C4-2B (cell line): ENCODE results near the gene IGF2BP1.
"Not testable (repeated sequence)": the region's sequence is repeated elsewhere in the genome, so short reads cannot be mapped to it uniquely, and the experiment has no call there.

ENCODE experiments used
- H3K27ac ChIP-seq: fragments of 450-650 bp; 2 replicates; pipeline ENCODE4 v1.5.1; 2017
- CTCF ChIP-seq: fragments of 450-650 bp; conservative IDR thresholded peaks from 2 replicates; pipeline ENCODE4 v1.5.1; 2017; ENCODE audit warnings: mild to moderate bottlenecking
- ZFX ChIP-seq: fragments of 450-650 bp; IDR thresholded peaks from 2 replicates; pipeline ENCODE4 v1.6.1; 2017

Gene IGF2BP1

GRCh38 chr17:49082231-49082630, 85.0 kb downstream of the IGF2BP1 start:
- H3K27ac ChIP-seq, result no peak overlapping the region
- no peak for TF ChIP-seq ZFX
- no peak for TF ChIP-seq CTCF

GRCh38 chr17:49085046-49085445, 87.9 kb downstream of the IGF2BP1 start:
- not testable (repeated sequence) for H3K27ac ChIP-seq

GRCh38 chr17:49085565-49086315, 88.6 kb downstream of the IGF2BP1 start:
- no peak overlapping the region for H3K27ac ChIP-seq
- TF ChIP-seq ZFX, result no peak
- no peak for TF ChIP-seq CTCF

GRCh38 chr17:49086316-49086605, 89.1 kb downstream of the IGF2BP1 start:
- no peak for TF ChIP-seq ZFX
- no peak for TF ChIP-seq CTCF
- no peak overlapping the region for H3K27ac ChIP-seq

GRCh38 chr17:49086649-49087048, 89.5 kb downstream of the IGF2BP1 start:
- H3K27ac ChIP-seq, result no peak overlapping the region
- no peak for TF ChIP-seq CTCF
- TF ChIP-seq ZFX, result no peak

GRCh38 chr17:49089094-49089493, 91.9 kb downstream of the IGF2BP1 start:
- H3K27ac ChIP-seq, result no peak overlapping the region
- TF ChIP-seq ZFX, result no peak

GRCh38 chr17:49090878-49091594, 93.9 kb downstream of the IGF2BP1 start:
- TF ChIP-seq CTCF (no peak), ZFX (no peak)
- no peak overlapping the region for H3K27ac ChIP-seq

GRCh38 chr17:49093131-49093530, 95.9 kb downstream of the IGF2BP1 start:
- TF ChIP-seq CTCF (no peak), ZFX (no peak)
- no peak overlapping the region for H3K27ac ChIP-seq
